Hematopoietic multipotent progenitor cell treated with erythropoietin and hydrocortisone succinate and interleukin-3 and kit ligand, for 15 days (in vitro differentiated cells): ENCODE measurements around the gene SLC25A20.
"Not testable (repeated sequence)": the region's sequence is repeated elsewhere in the genome, so short reads cannot be mapped to it uniquely, and the experiment has no call there.

Experiments
- DNase-seq: peaks from one replicate; pipeline ENCODE4 v3.0.0-alpha.2; 2015; ENCODE audit warnings: low spot score

Gene SLC25A20

DNA sequence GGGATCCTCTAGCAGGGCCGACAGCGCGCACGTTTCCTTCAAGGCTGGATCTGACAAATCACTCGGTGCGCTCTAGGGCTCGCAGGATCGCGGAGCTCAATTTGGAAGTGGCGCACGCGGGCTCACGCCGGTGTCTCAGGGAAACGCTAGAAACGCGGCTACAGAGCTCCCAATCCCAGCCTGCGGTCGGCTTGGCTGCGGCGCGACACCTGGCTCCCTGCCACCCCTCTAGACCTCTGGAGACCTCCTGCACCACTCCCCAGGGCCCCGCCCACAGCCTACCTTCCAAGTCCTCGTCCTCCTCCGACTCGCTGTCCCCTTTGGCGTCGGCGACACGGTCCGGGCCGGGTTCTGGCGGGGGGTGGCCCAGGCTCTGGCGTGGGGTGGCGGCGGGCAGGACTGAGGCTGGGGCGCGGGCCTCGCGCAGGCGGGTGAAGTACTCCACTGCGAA, 51.6 kb downstream of the SLC25A20 start:
- DNase-seq = peak; percentile 58

DNA sequence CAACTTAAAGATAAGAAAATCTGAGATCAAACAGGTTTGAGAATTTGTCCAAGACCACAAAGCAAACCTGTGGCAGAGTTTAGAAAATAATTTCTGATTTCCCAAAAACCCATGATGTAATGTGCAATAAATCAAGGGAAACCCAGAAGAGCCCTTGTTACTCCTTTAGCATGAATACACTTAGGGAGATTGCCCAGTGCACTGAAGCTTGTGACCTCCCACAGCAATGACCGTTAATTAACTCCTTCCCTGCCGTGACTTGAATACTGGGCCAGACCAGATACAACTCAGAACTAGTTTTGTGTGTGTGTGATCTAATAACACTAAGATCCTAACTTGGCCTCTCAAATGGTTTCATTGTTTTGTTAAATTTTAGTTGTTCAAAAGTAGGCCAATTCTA, 53.5 kb downstream of the SLC25A20 start:
- DNase-seq = no peak

DNA sequence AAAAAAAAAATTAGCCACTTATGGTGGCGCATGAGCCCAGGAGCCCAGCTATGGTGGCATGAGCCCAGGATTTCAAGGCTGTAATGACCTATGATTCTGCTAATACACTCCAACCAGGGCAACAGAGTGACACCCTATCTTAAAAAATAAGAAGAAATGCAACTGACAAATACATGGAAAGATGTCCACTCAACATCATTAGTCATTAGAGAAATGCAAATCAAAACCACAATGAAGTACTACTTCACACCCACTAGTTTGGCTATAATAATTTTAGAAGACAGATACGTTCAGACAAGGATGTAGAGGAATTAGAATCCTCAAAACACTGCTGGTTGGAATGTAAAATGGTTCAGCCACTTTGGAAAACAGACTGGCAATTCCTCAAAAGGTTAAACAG, 61.5 kb downstream of the SLC25A20 start:
- DNase-seq = no peak

DNA sequence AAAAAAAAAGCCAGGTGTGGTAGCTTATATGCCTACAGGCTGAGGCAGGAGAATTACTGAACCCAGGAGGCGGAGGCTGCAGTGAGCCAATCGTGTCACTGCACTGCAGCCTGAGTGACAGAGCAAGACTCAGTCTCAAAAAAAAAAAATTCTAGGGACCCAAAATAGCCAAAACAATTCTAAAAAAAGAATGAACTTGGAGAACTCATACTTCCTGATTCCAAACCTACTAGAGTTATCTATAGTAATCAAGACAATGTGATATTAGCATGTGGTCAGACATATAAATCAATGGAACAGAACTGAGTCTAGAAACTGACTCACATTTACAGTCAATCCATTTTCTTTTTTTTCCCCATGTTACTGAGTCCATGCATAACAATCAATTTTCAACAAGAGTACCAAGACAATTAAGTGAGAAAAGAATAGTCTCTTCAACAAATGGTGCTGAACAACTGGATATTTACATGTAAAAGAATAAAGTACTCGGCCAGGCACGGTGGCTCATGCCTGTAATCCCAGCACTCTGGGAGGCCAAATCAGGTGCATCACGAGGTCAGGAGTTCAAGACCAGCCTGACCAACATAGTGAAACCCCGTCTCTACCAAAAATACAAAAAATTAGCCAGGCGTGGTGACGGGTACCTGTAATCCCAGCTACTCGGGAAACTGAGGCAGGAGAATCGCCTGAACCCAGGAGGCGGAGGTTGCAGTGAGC, 62.9 kb downstream of the SLC25A20 start:
- DNase-seq = no peak

DNA sequence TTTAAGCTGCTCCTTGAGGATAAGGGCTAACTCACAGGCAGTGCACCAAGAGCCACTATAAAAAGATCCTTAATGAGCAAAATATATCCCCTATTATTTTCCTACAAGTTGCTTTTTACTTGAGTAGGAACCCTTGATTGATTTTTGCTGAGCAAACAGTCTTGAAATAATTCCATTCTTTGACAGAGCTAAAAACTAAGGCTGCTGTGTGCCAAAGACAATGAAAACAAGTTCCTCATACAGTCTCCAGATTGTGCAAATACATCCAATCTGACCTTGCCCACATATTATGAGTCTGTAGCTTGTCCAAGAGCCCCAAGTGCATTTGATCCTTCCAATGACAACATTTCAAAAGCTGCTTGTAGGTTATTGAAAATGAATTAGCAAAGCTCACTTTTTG, 66.0 kb downstream of the SLC25A20 start:
- no peak for DNase-seq

DNA sequence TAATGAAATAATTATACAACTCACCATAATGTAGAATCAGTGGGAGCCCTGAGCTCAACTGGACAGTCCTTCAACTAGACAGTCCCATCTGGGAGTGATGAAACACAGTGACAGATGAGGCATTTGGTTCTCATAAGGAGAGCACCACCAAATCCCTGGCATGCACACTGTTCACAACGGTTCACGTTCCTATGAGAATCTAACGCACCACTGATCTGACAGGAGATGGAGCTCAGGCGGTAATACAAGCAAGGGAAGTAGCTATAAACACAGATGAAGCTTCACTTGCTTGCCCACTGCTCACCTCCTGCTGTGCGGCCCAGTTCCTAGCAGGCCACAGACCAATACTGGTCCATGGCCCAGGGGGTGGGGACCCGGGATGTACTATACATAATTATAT, 68.0 kb downstream of the SLC25A20 start:
- DNase-seq = no peak

DNA sequence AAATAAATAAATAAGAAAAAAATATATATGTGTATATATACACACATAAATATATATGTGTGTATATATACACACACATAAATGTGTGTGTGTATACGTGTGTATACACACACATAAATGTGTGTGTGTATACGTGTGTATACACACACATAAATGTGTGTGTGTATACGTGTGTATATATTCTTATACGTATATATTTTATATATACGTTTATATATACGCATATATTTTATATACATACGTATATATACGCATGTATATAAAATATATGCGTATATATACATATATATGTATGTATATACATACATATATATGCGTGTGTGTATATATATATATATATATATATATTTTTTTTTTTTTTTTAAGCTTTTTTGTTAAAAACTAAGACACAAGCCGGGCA, 69.2 kb downstream of the SLC25A20 start:
- DNase-seq = not testable (repeated sequence)

DNA sequence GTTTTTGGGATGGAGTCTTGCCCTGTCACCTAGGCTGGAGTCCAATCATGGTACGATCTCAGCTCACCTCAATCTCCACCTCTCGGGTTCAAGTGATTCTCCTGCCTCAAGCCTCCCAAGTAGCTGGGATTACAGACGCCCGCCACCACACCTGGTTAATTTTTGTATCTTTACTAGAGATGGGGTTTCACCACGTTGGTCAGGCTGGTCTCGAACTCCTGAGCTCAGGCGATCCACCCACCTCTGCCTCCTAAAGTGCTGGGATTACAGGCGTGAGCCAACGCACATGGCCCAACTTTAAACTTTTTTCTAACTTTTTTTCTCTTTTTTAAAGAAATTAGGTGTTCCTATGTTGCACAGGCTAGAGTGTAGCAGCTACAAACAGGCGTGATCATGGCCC, 70.8 kb downstream of the SLC25A20 start:
- DNase-seq = not testable (repeated sequence)

DNA sequence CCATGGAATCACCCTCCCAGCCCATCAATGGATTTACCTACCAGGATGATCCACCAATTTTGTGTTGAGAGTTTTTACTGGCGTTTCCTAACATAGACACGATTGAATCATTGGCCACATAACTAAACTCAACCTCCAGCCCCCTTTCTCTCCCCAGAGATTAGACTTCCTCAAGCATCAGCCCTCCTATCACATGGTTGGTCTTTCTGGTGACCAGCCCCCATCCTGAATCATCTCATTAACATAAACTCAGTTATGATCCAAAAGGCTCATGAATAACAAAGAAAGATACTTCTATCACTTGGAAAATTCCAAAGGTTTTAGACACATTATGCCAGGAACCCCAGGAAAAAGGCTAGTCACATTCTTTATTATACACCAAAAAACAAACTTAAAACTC, 72.2 kb downstream of the SLC25A20 start:
- no peak for DNase-seq

DNA sequence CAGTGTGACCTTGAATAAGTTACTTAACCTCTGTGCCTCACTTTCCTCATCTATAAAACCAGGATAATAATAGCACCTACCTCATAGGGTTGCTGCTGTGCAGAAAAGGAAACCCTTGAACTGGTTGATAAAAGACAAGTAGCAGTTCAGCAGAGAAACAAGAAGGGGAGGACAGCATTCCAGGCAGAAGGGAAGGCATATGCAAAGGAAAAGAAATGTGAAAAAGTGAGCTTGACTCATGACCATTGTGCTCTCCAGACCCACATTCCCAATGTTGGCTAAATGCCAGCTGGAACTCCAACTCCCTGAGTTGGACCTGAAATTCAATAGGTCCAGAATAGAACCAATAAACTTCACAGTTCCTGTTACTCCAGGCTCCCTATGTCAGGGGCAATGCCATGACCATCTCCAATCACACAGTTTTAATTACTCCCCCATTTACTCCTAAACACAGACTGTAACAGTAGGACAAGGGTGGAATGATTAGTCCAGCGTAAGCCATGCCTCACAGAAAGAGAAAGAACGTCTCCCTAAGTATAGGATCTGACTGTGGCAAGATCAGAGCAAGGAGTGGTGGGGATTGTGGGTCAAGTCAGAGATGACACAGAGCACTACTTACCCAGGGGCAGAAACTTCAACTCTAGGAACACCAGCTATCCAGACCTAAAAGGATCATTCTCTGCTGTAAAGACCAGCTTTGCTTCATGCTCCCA, 77.9 kb downstream of the SLC25A20 start:
- no peak for DNase-seq

DNA sequence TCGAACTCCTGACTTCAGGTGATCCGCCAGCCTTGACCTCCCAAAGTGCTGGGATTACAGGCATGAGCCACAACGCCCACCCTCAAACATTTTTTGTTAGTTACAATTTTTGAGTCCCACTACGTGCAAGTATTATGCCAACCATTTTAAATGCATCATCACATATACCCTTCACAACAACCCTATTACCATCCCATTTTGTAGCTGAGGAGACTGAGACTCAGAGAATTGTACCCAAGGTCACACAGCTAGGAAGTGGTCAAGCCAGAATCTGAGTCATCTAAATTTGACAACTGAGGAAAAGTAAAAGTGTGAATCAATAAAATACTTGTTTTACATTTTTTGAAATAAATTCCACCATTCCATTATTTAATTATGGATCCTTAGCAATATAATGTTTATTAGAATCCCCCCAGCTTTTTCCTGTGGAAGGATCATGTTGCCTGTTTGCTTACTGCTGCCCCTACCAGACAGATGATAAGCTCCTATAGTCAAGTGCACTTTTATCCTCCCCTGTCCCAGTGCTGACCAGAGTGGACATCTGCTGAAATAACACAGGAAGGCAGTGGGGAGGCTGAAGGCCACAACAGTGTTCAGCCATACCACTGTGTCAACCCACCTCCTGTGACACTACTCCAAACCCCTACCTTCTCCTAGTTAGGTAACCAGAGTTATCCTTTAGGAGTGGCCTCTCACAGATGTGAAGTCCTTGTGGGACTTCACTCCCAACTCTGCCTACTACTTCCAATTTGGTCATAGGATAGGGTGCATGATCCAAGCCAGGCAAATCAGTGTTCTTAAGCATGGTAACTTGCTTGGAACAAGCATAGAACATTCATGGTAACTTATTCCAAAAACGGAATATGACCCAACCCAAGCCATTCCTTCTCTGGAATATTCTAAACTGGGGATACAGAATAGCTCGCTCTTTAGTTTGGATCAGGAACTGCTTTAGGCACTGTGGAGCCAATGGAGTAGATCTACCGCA, 79.2 kb downstream of the SLC25A20 start:
- DNase-seq = no peak

DNA sequence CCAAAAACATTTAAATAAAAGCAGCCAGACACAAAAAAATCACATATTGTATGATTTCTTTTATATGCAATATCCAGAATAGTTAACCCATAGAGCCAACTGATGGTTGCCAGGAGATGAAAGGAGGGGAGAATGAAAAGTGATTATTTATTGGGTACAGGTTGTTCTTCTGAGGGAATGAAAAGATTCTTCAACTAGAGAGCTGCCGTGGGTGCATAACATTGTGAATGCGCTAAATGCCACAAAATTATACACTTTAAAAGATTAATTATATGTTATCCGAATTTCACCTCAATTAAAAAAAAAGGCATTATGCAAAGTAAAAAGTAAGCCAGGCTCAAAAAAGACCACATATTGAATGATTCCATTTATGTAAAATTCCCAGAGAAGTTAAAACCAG, 87.2 kb downstream of the SLC25A20 start:
- DNase-seq = no peak
